Hepatocyte (in vitro differentiated cells): ENCODE data around the gene SYNJ2. TPM values are rescaled to one million over a fixed set of nuclear protein-coding genes. Genes with fewer than 3 reads are reported as not detected.

ENCODE experiments used
- DNase-seq: peaks from one replicate; pipeline ENCODE4 v3.0.0-alpha.2; 2016; ENCODE audit warnings: low spot score
- H2AFZ ChIP-seq: fragments of 200-600 bp; sonication (generic); 2 replicates; pipeline ENCODE4 v1.6.0; 2016; ENCODE audit warnings: antibody characterized with exemption, mild to moderate bottlenecking
- H3K27ac ChIP-seq: fragments of 200-600 bp; sonication (generic); 2 replicates; pipeline ENCODE4 v1.5.1; 2016; ENCODE audit warnings: mild to moderate bottlenecking
- H3K27me3 ChIP-seq: fragments of 200-600 bp; sonication (generic); 2 replicates; pipeline ENCODE4 v1.6.1; 2016
- H3K36me3 ChIP-seq: fragments of 200-600 bp; sonication (generic); replicated peaks from 2 replicates; pipeline ENCODE4 v1.5.1; 2016; ENCODE audit warnings: low read depth; ENCODE audit not compliant: insufficient read depth
- H3K4me1 ChIP-seq: fragments of 200-600 bp; sonication (generic); 2 replicates; pipeline ENCODE4 v1.5.1; 2016; ENCODE audit warnings: mild to moderate bottlenecking, moderate library complexity; ENCODE audit not compliant: insufficient read depth
- H3K4me2 ChIP-seq: fragments of 200-600 bp; sonication (generic); 2 replicates; pipeline ENCODE4 v1.6.0; 2016
- H3K4me3 ChIP-seq: fragments of 200-600 bp; sonication (generic); 2 replicates; pipeline ENCODE4 v1.5.1; 2016; ENCODE audit warnings: mild to moderate bottlenecking
- H3K79me2 ChIP-seq: fragments of 200-600 bp; sonication (generic); 2 replicates; pipeline ENCODE4 v1.6.0; 2017; ENCODE audit warnings: mild to moderate bottlenecking
- H3K9me2 ChIP-seq: fragments of 200-600 bp; sonication (generic); replicated peaks from 2 replicates; pipeline ENCODE4 v1.6.0; 2017; ENCODE audit warnings: mild to moderate bottlenecking; ENCODE audit not compliant: insufficient read depth
- H3K9me3 ChIP-seq: fragments of 200-600 bp; sonication (generic); 2 replicates; pipeline ENCODE4 v1.5.1; 2016; ENCODE audit warnings: low read depth, mild to moderate bottlenecking
- H4K20me1 ChIP-seq: fragments of 200-600 bp; sonication (generic); 2 replicates; pipeline ENCODE4 v1.6.0; 2016; ENCODE audit warnings: mild to moderate bottlenecking; ENCODE audit not compliant: insufficient read depth, poor library complexity, severe bottlenecking
- EZH2 ChIP-seq: fragments of 200-600 bp; sonication (generic); IDR thresholded peaks from 2 replicates; pipeline ENCODE4 v1.6.1; 2016; ENCODE audit warnings: antibody characterized with exemption, mild to moderate bottlenecking, borderline replicate concordance
- EZH2phosphoT487 ChIP-seq: fragments of 200-600 bp; sonication (generic); IDR thresholded peaks from one replicate; pipeline ENCODE4 v1.6.1; 2018; ENCODE audit warnings: antibody characterized with exemption, mild to moderate bottlenecking, low read depth, moderate library complexity; ENCODE audit not compliant: unreplicated experiment, severe bottlenecking
- WGBS: methylation state at CpG from one replicate; pipeline ENCODE4 v1.1.6; 2016; ENCODE audit warnings: low lambda C conversion rate; ENCODE audit errors: missing lambda C conversion rate; 5-methylcytosine and 5-hydroxymethylcytosine counted together
- polyA plus RNA-seq: library from polyadenylated mRNA; unstranded; fragments of >200 nt; fragmentation: Nextera tagmentation; extraction: Ambion mirVana; gene quantifications from 2 replicates; pipeline ENCODE4 v1.2.1, GENCODE V29; 2016
- total RNA-seq: library from RNA; depleted of rRNA; stranded (reverse); fragments of >200 nt; gene quantifications from 2 replicates; pipeline ENCODE4 v1.2.3, GENCODE V29; 2014
- TF ChIP-seq, protein P1 (sequence below): fragments of 200-600 bp; sonication (generic); IDR thresholded peaks from 2 replicates; pipeline ENCODE4 v1.5.1; 2016; ENCODE audit warnings: antibody characterized with exemption, mild to moderate bottlenecking; ENCODE audit not compliant: poor library complexity

Gene SYNJ2
- total and polyA plus RNA-seq, 2 experiments from 2014 or later: 15.4 to 21.4 TPM

- H3K27ac ChIP-seq: peak overlapping the region; percentile 93
- H2AFZ ChIP-seq: no peak overlapping the region
- H3K4me2 ChIP-seq: peak overlapping the region; percentile 55
- H4K20me1 ChIP-seq: no peaks in the 10 kb centered on the region
- H3K27me3 ChIP-seq: no peaks in the 10 kb centered on the region
- H3K9me2 ChIP-seq: no peaks in the 10 kb centered on the region
- no peak overlapping the region for H3K4me3 ChIP-seq
- 92% methylated on average over 4 of the region's 4 CpGs for WGBS
- TF ChIP-seq, protein P1, sequence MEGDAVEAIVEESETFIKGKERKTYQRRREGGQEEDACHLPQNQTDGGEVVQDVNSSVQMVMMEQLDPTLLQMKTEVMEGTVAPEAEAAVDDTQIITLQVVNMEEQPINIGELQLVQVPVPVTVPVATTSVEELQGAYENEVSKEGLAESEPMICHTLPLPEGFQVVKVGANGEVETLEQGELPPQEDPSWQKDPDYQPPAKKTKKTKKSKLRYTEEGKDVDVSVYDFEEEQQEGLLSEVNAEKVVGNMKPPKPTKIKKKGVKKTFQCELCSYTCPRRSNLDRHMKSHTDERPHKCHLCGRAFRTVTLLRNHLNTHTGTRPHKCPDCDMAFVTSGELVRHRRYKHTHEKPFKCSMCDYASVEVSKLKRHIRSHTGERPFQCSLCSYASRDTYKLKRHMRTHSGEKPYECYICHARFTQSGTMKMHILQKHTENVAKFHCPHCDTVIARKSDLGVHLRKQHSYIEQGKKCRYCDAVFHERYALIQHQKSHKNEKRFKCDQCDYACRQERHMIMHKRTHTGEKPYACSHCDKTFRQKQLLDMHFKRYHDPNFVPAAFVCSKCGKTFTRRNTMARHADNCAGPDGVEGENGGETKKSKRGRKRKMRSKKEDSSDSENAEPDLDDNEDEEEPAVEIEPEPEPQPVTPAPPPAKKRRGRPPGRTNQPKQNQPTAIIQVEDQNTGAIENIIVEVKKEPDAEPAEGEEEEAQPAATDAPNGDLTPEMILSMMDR: no peak
- TF ChIP-seq EZH2: no peak
- no peak for TF ChIP-seq EZH2phosphoT487
- no peaks in the 10 kb centered on the region for H3K9me3 ChIP-seq
- H3K36me3 ChIP-seq: no peaks in the 10 kb centered on the region
- peaks cover 14% of the 10 kb centered on the region for H3K79me2 ChIP-seq
- DNase-seq: no peak
- peaks cover 52% of the 10 kb centered on the region for H3K4me1 ChIP-seq
Observed at GRCh38 chr6:158041370-158041769, 59.7 kb downstream of the SYNJ2 start.

DNA sequence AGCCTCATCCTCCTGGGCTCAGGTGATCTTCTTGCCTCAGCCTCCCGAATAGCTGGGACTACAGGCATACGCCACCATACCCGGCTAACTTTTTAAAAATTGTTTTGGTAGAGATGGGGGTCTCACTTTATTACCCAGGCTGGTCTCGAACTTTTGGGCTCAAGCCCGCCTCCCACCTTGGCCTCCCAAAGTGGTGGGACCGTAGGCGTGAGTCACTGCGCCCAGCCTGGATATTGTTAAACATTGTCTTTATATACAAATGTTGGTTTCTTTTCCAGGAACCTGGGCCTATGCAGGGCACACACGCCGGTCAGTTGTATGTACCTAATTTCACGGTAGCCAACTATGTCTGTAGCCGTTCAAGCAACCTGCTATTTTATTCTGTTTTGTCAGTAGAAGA lies 60.1 kb downstream of the SYNJ2 start:
- no peak for TF ChIP-seq EZH2phosphoT487
- TF ChIP-seq, protein P1: no peak
- no peak for TF ChIP-seq EZH2
- H4K20me1 ChIP-seq: no peaks in the 10 kb centered on the region
- H3K4me3 ChIP-seq: no peak overlapping the region
- H3K4me2 ChIP-seq: peak overlapping the region; percentile 30
- H2AFZ ChIP-seq: no peak overlapping the region
- no peak for DNase-seq
- WGBS: 93% methylated on average over 12 of the region's 12 CpGs
- peak overlapping the region; percentile 93 for H3K27ac ChIP-seq
- H3K36me3 ChIP-seq: no peaks in the 10 kb centered on the region
- H3K9me3 ChIP-seq: no peaks in the 10 kb centered on the region
- peaks cover 52% of the 10 kb centered on the region for H3K4me1 ChIP-seq
- H3K79me2 ChIP-seq: peaks cover 10% of the 10 kb centered on the region
- no peaks in the 10 kb centered on the region for H3K27me3 ChIP-seq
- H3K9me2 ChIP-seq: no peaks in the 10 kb centered on the region

DNA sequence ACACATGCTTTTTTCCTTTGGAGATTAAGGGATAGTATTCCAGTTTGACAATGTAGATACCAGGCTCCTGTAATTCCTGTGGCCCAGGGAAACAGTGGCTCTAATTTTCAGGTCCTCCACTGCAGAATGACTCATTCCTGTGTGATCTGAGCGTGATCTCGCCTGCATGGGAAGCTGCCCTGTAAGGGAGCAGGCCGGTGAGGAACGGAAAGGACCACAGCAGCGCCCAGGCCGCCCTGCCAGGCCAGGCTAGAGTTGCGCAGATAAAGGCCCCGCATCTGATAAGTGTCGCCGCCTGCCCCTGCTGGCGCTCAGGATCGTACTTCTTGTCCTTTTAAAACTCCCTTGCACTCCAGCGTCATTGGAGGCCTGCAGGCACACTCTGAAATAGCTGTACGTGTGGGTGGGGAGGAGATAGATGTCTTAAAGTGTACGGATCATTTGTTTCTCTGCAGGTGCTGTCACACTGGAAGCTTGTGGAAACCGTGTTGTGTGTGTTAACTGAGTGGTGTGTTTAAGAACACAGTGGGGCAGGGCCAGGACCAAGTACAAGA lies 60.7 kb downstream of the SYNJ2 start:
- Histone ChIP-seq H3K4me1 (peaks cover 52% of the 10 kb centered on the region), H3K4me2 (peak overlapping the region; percentile 30), H3K27ac (peak overlapping the region; percentile 93), H4K20me1 (no peaks in the 10 kb centered on the region), H3K79me2 (peaks cover 8% of the 10 kb centered on the region), H2AFZ (no peak overlapping the region), H3K36me3 (no peaks in the 10 kb centered on the region), H3K4me3 (no peak overlapping the region), H3K27me3 (no peaks in the 10 kb centered on the region), H3K9me3 (no peaks in the 10 kb centered on the region), H3K9me2 (no peaks in the 10 kb centered on the region)
- peak; percentile 84 for DNase-seq
- 24% methylated on average over 16 of the region's 16 CpGs for WGBS
- TF ChIP-seq EZH2phosphoT487 (no peak), EZH2 (no peak)
- TF ChIP-seq, protein P1: no peak

- H3K9me3 ChIP-seq: no peaks in the 10 kb centered on the region
- peak overlapping the region; percentile 30 for H3K4me2 ChIP-seq
- 95% methylated on average over 20 of the region's 20 CpGs for WGBS
- H3K27me3 ChIP-seq: no peaks in the 10 kb centered on the region
- H3K9me2 ChIP-seq: no peaks in the 10 kb centered on the region
- peak overlapping the region; percentile 93 for H3K27ac ChIP-seq
- no peaks in the 10 kb centered on the region for H3K36me3 ChIP-seq
- H3K79me2 ChIP-seq: peaks cover 4% of the 10 kb centered on the region
- no peak for DNase-seq
- H4K20me1 ChIP-seq: no peaks in the 10 kb centered on the region
- no peak overlapping the region for H2AFZ ChIP-seq
- TF ChIP-seq EZH2phosphoT487: no peak
- TF ChIP-seq EZH2: no peak
- TF ChIP-seq, protein P1: no peak
- H3K4me1 ChIP-seq: peaks cover 52% of the 10 kb centered on the region
- H3K4me3 ChIP-seq: no peak overlapping the region
Observed at GRCh38 chr6:158043008-158043407, 61.3 kb downstream of the SYNJ2 start.
